ENCODE data around the gene ENOX1.

GRCh38 chr13:43273362-43273761 is 513.4 kb downstream of the ENOX1 start:
- TF ChIP-seq CTCF (IDR thresholded peaks at IDR 0.05; ENCODE audit: low read depth, low read length) (no peak), EZH2phosphoT487 (IDR thresholded peaks at IDR 0.05; ENCODE audit: low read depth) (no peak)
